ENCODE measurements around the gene SLC22A4.

SLC22A4 gene

DNA sequence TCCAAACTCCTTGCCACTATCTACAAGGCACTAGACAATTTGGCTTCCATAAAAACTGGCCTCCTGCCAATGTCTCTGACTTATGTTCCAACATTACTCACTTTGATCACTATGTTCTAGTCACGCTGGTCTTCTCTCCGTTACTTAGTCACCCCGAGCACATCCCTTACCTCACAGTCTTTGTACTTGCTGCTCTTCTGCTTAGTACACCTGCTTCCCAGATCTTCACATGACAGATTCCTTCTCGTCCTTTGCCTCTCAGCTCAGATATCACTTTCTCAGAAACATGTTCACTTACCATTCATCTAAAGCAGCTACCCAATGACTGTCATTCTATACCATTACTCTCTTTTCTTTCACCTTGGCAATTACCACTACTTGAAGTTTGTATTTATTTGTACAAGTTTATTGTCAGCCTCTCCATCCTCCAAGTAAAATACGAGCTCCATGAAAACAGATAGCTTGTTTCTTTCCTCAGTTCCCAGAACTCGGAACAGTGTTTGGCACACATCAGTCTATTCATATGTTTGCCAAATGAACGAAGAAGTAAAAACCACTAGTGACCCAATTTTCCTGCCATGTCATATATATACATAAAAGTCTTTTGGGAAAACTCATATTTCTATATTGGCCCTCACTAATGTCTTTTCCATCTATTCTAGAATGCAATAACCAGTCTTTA lies 69.4 kb downstream of the SLC22A4 start:
- H3K27ac ChIP-seq (ENCODE audit: low read depth, low read length): no peak overlapping the region
- H3K36me3 ChIP-seq (ENCODE audit: control insufficient read depth, insufficient read depth, low read length): no peaks in the 10 kb centered on the region

DNA sequence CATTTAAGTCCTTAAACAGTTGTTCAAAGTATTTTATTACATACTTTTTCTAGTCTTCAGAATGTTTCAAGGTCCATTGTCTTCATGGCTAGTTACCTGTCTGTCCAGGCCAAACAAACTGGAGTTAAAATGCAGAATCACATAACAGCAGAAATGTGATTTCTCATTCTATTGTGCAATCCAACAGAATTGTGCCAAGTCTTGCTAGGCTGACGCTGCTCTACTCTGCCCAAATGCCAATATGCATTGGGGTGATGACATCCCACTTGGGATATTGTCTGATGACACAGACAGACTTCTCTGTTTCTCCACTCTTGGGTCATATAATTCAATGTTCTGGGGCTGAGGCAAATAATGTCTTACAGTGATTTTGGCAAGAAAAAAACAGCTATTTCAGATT lies 70.1 kb downstream of the SLC22A4 start:
- Histone ChIP-seq H3K27me3 (ENCODE audit: control insufficient read depth, insufficient read depth, low read length) (no peaks in the 10 kb centered on the region), H3K27ac (ENCODE audit: low read depth, low read length) (no peak overlapping the region), H3K9ac (ENCODE audit: low read length) (no peak overlapping the region), H3K4me3 (ENCODE audit: low read depth, low read length) (no peak overlapping the region), H3K9me3 (ENCODE audit: control insufficient read depth, insufficient read depth, low read depth, low read length) (no peaks in the 10 kb centered on the region), H3K36me3 (ENCODE audit: control insufficient read depth, insufficient read depth, low read length) (no peaks in the 10 kb centered on the region), H3K4me1 (ENCODE audit: control insufficient read depth, insufficient read depth, low read length) (no peaks in the 10 kb centered on the region)

More for the DNA sequence above, 69.4 kb downstream of the SLC22A4 start:
- Histone ChIP-seq H3K4me1 (ENCODE audit: control insufficient read depth, insufficient read depth, low read length) (no peaks in the 10 kb centered on the region), H3K4me3 (ENCODE audit: low read depth, low read length) (no peak overlapping the region), H3K9me3 (ENCODE audit: control insufficient read depth, insufficient read depth, low read depth, low read length) (no peaks in the 10 kb centered on the region), H3K9ac (ENCODE audit: low read length) (no peak overlapping the region), H3K27me3 (ENCODE audit: control insufficient read depth, insufficient read depth, low read length) (no peaks in the 10 kb centered on the region)

GRCh38 chr5:132365213-132365612 lies 71.0 kb downstream of the SLC22A4 start:
- Histone ChIP-seq H3K36me3 (ENCODE audit: control insufficient read depth, insufficient read depth, low read length) (no peaks in the 10 kb centered on the region), H3K9ac (ENCODE audit: low read length) (no peak overlapping the region), H3K27me3 (ENCODE audit: control insufficient read depth, insufficient read depth, low read length) (peaks cover 7% of the 10 kb centered on the region), H3K9me3 (ENCODE audit: control insufficient read depth, insufficient read depth, low read depth, low read length) (no peaks in the 10 kb centered on the region), H3K4me1 (ENCODE audit: control insufficient read depth, insufficient read depth, low read length) (peaks cover under 1% of the 10 kb centered on the region; the same call in 1 of the 2 replicates), H3K4me3 (ENCODE audit: low read depth, low read length) (no peak overlapping the region), H3K27ac (ENCODE audit: low read depth, low read length) (no peak overlapping the region)

GRCh38 chr5:132368186-132368585 lies 74.0 kb downstream of the SLC22A4 start:
- H3K4me3 ChIP-seq (ENCODE audit: low read depth, low read length): no peak overlapping the region
- no peak overlapping the region for H3K9ac ChIP-seq (ENCODE audit: low read length)
- H3K9me3 ChIP-seq (ENCODE audit: control insufficient read depth, insufficient read depth, low read depth, low read length): no peaks in the 10 kb centered on the region
- peaks cover 22% of the 10 kb centered on the region for H3K27me3 ChIP-seq (ENCODE audit: control insufficient read depth, insufficient read depth, low read length)
- no peaks in the 10 kb centered on the region for H3K36me3 ChIP-seq (ENCODE audit: control insufficient read depth, insufficient read depth, low read length)
- H3K4me1 ChIP-seq (ENCODE audit: control insufficient read depth, insufficient read depth, low read length): peaks cover 4% of the 10 kb centered on the region; the same call in 1 of the 2 replicates
- H3K27ac ChIP-seq (ENCODE audit: low read depth, low read length): no peak overlapping the region

- Histone ChIP-seq H3K4me3 (ENCODE audit: low read depth, low read length) (peak overlapping the region; percentile 82), H3K9me3 (ENCODE audit: control insufficient read depth, insufficient read depth, low read depth, low read length) (no peaks in the 10 kb centered on the region), H3K4me1 (ENCODE audit: control insufficient read depth, insufficient read depth, low read length) (peaks cover 4% of the 10 kb centered on the region; the same call in 1 of the 2 replicates), H3K9ac (ENCODE audit: low read length) (peak overlapping the region; percentile 39), H3K36me3 (ENCODE audit: control insufficient read depth, insufficient read depth, low read length) (no peaks in the 10 kb centered on the region), H3K27ac (ENCODE audit: low read depth, low read length) (no peak overlapping the region), H3K27me3 (ENCODE audit: control insufficient read depth, insufficient read depth, low read length) (peaks cover 22% of the 10 kb centered on the region)
These were observed 74.8 kb downstream of the SLC22A4 start for GRCh38 chr5:132369007-132369473.

- H3K27ac ChIP-seq (ENCODE audit: low read depth, low read length): no peak within 1 kb of the TSS
- H3K4me1 ChIP-seq (ENCODE audit: control insufficient read depth, insufficient read depth, low read length): peaks cover 4% of the 10 kb centered on the region; the same call in 1 of the 2 replicates
- H3K27me3 ChIP-seq (ENCODE audit: control insufficient read depth, insufficient read depth, low read length): peaks cover 22% of the 10 kb centered on the region
- peak within 1 kb of the TSS; percentile 39 for H3K9ac ChIP-seq (ENCODE audit: low read length)
- H3K36me3 ChIP-seq (ENCODE audit: control insufficient read depth, insufficient read depth, low read length): no peaks in the 10 kb centered on the region
- no peaks in the 10 kb centered on the region for H3K9me3 ChIP-seq (ENCODE audit: control insufficient read depth, insufficient read depth, low read depth, low read length)
- H3K4me3 ChIP-seq (ENCODE audit: low read depth, low read length): peak within 1 kb of the TSS; percentile 82
These were observed 75.4 kb downstream of the SLC22A4 start, which contains the start of gene SLC22A5 for GRCh38 chr5:132369474-132370180. SLC22A5 (plus strand) TSS chr5:132369710; CDS start chr5:132369973, 263 bp downstream.

DNA sequence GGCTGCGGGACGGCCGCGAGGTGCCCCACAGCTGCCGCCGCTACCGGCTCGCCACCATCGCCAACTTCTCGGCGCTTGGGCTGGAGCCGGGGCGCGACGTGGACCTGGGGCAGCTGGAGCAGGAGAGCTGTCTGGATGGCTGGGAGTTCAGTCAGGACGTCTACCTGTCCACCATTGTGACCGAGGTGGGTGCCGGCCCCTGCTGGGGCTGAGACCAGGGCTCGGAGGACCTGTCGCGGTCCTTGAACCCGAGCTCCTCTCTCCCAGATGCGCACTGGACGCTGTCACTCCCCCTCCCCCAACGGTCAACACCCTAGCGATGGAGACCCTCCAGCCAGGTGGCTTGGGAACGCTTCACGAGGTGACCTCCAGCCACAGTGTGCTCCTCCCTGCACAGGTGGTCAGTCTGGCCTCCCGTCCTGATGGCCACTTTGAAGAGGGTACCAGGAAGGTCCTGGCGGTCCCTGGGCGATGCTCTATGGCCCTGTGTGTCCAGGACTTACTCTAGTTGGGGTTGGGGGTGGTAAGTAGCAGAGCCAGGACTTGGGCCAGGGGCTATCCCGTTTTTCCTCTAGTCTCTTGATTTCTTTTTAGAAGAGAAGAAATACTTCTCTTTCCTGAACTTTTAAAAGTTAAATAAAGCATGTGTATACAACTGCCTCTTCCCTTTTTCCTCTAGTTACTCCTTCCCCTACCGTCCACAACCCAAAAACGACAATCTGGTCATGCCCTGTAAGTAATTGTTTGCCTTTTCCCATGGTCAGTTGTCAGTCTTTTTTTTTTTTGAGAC lies 76.2 kb downstream of the SLC22A4 start:
- peak overlapping the region; percentile 82 for H3K4me3 ChIP-seq (ENCODE audit: low read depth, low read length)
- no peak overlapping the region for H3K27ac ChIP-seq (ENCODE audit: low read depth, low read length)
- H3K9ac ChIP-seq (ENCODE audit: low read length): peak overlapping the region; percentile 39
- H3K27me3 ChIP-seq (ENCODE audit: control insufficient read depth, insufficient read depth, low read length): peaks cover 22% of the 10 kb centered on the region
- H3K36me3 ChIP-seq (ENCODE audit: control insufficient read depth, insufficient read depth, low read length): no peaks in the 10 kb centered on the region
- peaks cover 4% of the 10 kb centered on the region; the same call in 1 of the 2 replicates for H3K4me1 ChIP-seq (ENCODE audit: control insufficient read depth, insufficient read depth, low read length)
- no peaks in the 10 kb centered on the region for H3K9me3 ChIP-seq (ENCODE audit: control insufficient read depth, insufficient read depth, low read depth, low read length)

GRCh38 chr5:132370971-132371602 lies 76.9 kb downstream of the SLC22A4 start:
- no peaks in the 10 kb centered on the region for H3K9me3 ChIP-seq (ENCODE audit: control insufficient read depth, insufficient read depth, low read depth, low read length)
- H3K27me3 ChIP-seq (ENCODE audit: control insufficient read depth, insufficient read depth, low read length): peaks cover 22% of the 10 kb centered on the region
- H3K4me3 ChIP-seq (ENCODE audit: low read depth, low read length): peak overlapping the region; percentile 82; the same call in 1 of the 2 replicates
- H3K27ac ChIP-seq (ENCODE audit: low read depth, low read length): no peak overlapping the region
- H3K36me3 ChIP-seq (ENCODE audit: control insufficient read depth, insufficient read depth, low read length): no peaks in the 10 kb centered on the region
- peaks cover 4% of the 10 kb centered on the region; the same call in 1 of the 2 replicates for H3K4me1 ChIP-seq (ENCODE audit: control insufficient read depth, insufficient read depth, low read length)
- no peak overlapping the region for H3K9ac ChIP-seq (ENCODE audit: low read length)

DNA sequence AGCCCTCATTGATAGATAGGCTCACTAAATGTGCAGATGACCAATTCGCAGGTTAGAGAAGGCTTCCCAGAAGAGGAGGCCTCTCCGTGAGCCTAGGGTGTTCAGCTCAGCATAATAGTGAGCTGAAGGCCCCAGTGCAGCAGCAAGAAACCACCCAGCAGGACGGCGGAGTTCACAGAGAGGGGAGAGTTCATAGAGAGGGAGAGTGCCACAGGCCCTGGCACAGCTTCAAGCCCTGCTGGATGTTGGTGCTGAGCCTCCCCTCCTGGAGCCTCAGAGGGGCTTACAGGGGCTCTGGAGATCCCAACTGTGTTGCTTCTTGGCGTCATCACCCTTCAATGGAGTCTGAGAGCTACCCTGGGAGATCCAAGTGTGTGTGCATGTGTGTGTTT lies 77.4 kb downstream of the SLC22A4 start:
- H3K9me3 ChIP-seq (ENCODE audit: control insufficient read depth, insufficient read depth, low read depth, low read length): no peaks in the 10 kb centered on the region
- peaks cover 4% of the 10 kb centered on the region; the same call in 1 of the 2 replicates for H3K4me1 ChIP-seq (ENCODE audit: control insufficient read depth, insufficient read depth, low read length)
- no peak overlapping the region for H3K27ac ChIP-seq (ENCODE audit: low read depth, low read length)
- H3K36me3 ChIP-seq (ENCODE audit: control insufficient read depth, insufficient read depth, low read length): no peaks in the 10 kb centered on the region
- no peak overlapping the region for H3K4me3 ChIP-seq (ENCODE audit: low read depth, low read length)
- H3K9ac ChIP-seq (ENCODE audit: low read length): no peak overlapping the region
- H3K27me3 ChIP-seq (ENCODE audit: control insufficient read depth, insufficient read depth, low read length): peaks cover 22% of the 10 kb centered on the region

GRCh38 chr5:132372127-132372526 lies 77.9 kb downstream of the SLC22A4 start:
- peaks cover 22% of the 10 kb centered on the region for H3K27me3 ChIP-seq (ENCODE audit: control insufficient read depth, insufficient read depth, low read length)
- no peaks in the 10 kb centered on the region for H3K9me3 ChIP-seq (ENCODE audit: control insufficient read depth, insufficient read depth, low read depth, low read length)
- H3K36me3 ChIP-seq (ENCODE audit: control insufficient read depth, insufficient read depth, low read length): no peaks in the 10 kb centered on the region
- peaks cover 4% of the 10 kb centered on the region; the same call in 1 of the 2 replicates for H3K4me1 ChIP-seq (ENCODE audit: control insufficient read depth, insufficient read depth, low read length)
- no peak overlapping the region for H3K27ac ChIP-seq (ENCODE audit: low read depth, low read length)
- H3K4me3 ChIP-seq (ENCODE audit: low read depth, low read length): no peak overlapping the region
- no peak overlapping the region for H3K9ac ChIP-seq (ENCODE audit: low read length)

Measured in HUES6 (cell line).